IPS DF 4.7 (cell line): ENCODE measurements around the gene DNHD1.

Experiments
- DNase-seq: peaks from one replicate; pipeline ENCODE4 v3.0.0-alpha.2; 2013; ENCODE audit warnings: low spot score; ENCODE audit errors: extremely low read depth

DNHD1 gene

DNA sequence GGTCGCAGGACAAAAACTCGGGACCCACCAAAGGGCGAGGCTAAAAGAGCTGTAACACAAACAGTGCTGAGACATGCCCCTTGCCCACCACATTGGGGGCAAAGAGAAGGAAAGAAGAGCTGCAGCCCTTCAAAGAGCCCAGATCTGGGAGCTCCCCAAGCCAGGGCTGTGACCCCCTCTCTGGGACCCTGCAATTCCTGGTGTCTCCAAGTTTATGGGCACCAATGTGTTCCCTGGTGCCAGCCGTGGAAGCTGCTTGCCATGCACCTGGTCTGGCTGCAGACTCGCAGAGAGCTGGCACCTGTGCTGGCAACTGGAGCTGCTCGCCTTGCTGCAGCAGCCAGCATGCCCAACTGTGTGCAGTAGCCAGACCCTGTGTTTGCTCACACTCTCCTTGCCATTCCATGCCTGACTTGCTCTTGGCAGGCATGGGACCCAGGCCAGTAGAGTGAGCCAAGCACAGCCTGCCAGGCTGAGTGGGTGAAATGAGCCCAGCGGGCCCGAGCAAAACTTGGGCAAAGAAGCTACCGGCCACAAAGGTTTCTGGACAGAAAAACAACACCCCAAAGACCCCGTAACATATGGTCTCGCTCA is 90.4 kb downstream of the DNHD1 start:
- DNase-seq = no peak

DNA sequence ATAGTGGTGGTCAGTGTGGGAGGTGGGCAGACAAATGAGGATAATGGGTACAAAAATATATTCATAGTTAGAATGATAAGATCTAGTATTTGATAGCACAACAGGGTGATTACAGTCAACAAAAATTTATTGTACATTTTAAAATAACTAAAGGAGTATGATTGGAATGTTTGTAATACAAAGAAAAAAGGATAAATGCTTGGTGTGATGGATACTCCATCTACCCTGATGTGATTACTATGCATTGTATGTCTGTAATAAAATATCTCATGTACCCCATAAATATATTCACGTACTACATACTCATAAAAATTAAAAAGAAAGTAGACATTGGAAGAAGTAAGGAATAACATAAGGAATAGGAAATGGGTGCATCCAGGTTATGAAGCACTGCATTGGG is 90.9 kb downstream of the DNHD1 start:
- no peak for DNase-seq

- no peak for DNase-seq
These were observed 97.2 kb downstream of the DNHD1 start for GRCh38 chr11:6594142-6594768.

DNA sequence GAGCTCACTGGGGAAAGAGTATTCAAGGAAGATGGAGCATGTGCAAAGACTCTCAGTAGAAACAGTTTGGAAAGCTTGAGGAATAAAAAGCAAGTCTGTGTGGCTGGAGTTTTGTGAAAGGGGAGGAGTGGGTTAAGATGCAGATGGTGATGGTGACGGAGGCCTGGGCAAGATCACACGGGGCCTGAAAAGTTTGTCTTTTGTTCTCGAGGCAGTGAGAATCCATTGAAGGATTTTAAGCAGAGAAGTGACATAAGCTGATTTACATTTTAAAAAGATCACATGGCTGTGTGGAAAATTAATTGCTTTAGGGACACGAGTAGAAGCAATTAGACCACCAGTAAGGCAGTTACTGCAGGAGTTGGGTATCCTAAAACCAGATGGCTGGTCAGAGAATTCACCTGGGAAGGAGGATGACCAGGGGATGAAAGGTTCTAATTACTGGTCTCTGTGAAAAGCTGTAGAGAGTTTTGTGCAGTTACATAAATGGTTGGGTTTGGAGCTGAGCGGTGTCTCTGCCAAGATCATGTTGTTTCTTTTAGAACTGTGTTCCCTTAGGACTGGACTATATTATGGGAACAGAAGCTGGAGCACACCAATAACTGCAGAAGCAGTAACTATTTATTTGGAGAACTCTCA is 99.3 kb downstream of the DNHD1 start:
- DNase-seq = no peak

DNA sequence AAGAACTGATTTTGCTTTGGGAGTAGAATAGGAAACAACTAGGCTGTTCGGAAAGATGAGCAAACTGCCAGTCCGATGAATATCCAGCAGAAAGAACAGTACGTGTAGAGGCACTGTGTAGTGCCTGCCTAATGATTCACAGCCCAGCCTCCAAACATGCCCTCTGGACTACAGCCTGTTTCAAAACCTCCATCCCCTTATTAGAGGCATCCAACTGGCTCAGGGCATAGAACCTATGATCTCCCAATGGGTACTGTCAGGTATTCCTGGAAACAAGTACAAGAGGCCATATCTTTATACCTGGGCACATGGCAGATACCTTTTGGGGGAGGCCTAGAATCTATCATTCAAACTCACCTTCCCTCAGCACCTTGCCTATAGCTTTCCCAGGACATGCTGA is 101.5 kb downstream of the DNHD1 start:
- DNase-seq = no peak

DNA sequence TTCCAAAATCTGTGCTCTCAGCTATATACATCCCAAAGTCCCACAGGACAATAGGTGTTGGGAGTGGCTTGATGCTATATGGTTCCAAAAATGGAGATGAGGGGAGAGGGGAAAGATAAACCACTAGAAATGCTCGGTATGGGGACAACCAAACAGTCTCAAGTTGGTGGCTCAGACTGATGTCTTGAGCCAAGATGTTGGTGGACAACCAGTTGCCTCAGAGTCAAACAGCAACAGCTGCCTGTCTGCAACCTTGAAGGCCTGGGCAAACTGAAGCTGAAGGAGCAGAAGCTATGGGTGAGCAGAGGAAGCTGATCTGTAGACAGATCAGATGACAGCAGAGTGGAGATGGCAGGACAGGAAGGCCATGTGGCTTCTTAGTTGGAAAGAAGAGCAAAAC is 102.4 kb downstream of the DNHD1 start:
- DNase-seq = no peak

- no peak for DNase-seq
These were observed 102.9 kb downstream of the DNHD1 start for GRCh38 chr11:6599881-6600390.

DNA sequence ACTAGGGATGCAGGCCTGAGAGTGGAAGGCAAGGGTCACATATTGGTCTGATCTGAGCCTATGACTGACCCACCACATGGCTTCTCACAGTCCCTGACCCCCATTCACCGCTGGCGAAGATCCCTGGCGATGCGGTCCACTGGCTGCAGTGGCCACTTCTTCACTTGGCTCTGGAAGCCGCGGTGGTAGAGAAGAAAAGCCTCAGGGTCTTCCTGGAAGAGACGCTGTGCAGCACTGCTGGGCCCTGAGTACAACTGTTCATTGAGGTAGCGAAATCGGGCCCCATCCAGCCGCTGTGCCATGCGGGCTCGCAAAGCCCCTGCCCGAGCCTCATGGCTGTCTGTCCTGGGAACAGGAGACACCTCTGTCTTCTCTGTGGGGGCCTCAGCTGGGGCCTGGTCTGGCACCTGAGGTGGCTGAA is 104.0 kb downstream of the DNHD1 start:
- DNase-seq = no peak

DNA sequence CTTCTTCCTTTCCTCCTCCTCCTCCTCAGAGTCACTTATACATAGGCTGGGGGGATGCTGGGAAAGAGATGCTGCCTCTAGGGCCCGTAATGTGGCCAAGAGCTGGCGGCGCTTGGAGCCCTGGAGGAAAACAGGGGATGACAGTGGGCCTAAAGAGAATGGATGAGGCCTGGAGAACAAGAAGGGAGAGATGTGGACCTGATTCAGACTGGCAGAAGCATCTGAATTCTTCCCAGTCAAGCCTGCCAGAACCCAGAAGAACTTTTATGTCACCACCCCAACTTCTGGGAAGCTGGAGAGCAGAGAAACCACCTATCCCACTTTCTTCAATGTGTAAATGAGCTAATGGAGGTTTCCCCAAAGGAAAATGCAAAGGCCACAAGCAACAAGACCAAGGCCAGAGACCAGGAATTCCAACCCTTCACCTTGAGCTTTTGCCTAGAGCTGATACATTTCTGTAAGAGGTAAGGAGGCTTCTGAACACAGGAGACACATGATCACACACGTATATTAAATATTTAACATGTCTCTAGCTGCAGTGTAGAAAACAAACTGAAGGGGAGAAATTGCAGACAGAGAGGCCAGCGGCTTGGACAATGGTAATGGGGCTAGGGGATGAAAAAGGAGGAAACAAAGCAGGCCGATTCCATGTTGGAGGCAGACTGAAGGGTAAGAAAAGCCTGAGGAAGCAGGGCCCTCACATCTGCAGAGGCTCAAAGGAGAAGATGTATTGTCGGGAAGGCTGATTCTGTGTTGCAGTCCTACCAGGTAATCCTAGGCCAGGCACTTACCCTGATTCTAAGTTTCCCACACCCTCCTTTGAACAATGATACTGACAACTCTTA is 105.2 kb downstream of the DNHD1 start:
- DNase-seq = no peak

DNA sequence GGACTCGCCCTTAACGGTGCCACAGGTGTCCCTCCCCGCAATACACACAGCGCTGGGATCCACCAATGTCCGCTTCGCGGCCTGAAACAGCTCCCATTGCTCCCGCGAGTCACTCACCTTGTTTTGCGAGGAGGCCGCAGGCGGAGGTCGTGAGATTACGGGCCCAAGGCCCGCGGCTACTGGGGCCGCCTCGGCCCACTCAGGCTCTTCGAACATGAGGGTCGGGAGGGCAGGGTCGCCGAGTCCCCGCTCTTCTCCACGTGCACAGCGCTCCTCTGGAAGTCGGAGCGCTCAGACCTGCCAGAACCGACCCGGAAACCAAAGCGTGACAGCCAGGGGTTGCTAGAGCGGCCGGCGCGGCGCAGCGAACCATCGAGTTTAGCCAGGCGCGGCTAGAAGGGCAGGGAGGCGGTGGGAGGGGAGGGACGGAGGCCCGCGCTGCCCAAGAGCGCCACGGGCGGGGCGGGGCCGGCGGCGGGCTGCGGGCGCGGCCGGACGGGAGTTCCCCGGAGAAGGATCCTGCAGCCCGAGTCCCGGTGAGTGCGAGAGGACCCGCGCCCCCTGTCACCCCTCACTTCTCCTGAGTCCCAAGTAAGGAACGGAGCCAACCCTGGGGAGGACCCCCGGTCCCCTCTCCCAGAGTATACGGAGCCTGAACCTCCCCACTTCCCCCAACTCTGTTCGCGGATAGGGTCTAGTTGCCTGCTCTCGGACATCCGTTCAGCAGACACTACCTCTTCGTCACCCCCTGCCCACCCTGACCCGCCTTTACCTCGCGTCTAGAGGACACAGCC is 106.4 kb downstream of the DNHD1 start, which contains the start of the genes ILK and RRP8:
TSS of gene ILK (plus strand) at position 488 of the 794 bp plus-strand sequence. CDS start 498 bp downstream, outside the sequence.
TSS of gene RRP8 (minus strand) at position 330 of the 794 bp plus-strand sequence. CDS start at position 216, 114 bp downstream.
- DNase-seq = no peak

DNA sequence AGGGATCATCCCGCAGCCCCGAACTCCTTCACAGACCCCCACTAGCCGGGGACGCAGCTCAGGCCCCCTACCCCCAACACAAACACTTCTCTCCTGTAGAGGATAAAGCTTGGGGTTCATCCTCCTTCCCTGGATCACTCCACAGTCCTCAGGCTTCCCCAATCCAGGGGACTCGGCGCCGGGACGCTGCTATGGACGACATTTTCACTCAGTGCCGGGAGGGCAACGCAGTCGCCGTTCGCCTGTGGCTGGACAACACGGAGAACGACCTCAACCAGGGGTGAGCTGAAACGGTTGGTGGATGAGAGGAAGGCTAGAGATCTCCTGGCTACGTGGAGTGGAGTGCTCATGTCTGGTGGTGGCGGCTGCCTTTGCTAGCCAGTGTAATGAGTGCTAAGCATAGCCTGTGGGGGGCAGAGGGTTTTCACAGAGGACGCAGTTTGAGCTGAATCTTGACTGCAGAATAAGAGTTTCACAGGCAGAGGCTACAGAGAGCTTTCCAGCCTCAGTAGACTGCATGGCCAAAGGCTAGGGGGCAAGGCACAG is 107.1 kb downstream of the DNHD1 start:
- no peak for DNase-seq

DNA sequence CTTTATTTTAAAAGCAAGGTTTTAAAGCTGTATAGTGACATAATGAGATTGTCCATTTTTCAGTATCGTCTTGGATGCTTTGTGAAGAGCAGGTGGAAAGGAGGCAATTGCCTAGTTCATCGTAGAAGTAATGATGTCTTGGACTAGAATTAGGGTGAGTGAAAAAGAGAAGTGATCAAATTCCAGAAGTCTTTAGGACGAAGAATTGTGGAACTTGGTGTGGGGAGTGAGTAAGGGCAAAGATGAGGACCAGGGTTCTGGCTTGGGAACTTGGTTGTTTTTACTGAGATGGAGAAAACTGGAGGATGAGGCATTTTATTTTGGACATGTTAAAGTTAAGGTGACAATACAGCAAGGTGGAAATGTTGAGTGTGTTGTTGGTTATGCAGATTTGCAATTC is 107.7 kb downstream of the DNHD1 start:
- no peak for DNase-seq

GRCh38 chr11:6606471-6607189 is 109.5 kb downstream of the DNHD1 start:
- DNase-seq = no peak

DNA sequence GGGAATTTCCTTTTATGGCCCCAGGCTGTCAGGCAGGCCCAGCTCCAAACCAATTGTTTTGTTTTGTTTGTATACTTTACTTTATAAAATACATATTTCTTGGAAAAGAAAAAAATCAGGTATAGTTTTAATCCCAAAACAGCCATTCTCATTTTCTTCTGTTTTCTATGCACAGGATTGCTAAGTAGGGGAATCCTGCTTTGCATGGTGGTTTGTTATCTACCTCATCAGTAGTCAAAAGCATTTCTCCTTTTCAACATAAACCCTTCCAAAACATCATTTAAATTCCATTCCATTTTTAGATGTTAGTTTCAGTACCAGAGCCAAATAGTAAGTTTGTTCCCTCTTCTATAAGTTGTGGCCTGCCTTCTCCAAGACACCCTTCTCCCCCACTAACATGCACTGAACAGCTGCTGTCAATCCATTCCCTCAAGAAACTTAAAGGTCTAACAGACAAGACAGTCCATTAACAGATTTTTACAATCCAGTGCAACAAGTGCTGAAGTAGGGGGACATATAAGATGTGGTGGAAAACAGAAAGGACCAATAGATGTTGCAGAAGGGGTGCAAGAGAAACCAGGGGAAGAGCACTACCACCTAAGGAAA is 110.2 kb downstream of the DNHD1 start:
- no peak for DNase-seq

- no peak for DNase-seq
These were observed 110.9 kb downstream of the DNHD1 start for GRCh38 chr11:6608011-6608410.

GRCh38 chr11:6608726-6609501 is 111.8 kb downstream of the DNHD1 start:
- no peak for DNase-seq

DNA sequence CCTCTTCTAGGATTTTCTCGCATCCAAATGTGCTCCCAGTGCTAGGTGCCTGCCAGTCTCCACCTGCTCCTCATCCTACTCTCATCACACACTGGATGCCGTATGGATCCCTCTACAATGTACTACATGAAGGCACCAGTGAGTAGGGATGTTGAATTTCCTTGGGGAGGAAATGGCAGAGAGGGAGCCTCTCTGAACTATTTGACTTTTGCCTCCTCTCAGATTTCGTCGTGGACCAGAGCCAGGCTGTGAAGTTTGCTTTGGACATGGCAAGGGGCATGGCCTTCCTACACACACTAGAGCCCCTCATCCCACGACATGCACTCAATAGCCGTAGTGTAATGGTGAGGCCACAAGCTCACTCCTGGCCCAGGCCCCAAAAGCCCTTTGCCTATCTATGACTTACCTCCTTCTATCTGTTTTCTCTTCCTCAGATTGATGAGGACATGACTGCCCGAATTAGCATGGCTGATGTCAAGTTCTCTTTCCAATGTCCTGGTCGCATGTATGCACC is 112.5 kb downstream of the DNHD1 start:
- DNase-seq = no peak

DNA sequence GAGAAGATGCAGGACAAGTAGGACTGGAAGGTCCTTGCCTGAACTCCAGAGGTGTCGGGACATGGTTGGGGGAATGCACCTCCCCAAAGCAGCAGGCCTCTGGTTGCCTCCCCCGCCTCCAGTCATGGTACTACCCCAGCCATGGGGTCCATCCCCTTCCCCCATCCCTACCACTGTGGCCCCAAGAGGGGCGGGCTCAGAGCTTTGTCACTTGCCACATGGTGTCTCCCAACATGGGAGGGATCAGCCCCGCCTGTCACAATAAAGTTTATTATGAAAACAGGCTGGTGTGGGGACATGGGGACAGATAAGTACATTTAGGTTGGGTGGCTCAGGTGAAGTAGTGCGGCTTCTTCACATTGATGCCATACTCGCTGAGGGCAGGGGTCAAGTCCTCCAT is 113.5 kb downstream of the DNHD1 start:
- no peak for DNase-seq
